ENCODE measurements around the gene AMY1B. TPM values are rescaled to one million over a fixed set of nuclear protein-coding genes. Genes with fewer than 3 reads are reported as not detected.
"Not testable (repeated sequence)": the region's sequence is repeated elsewhere in the genome, so short reads cannot be mapped to it uniquely, and the experiment has no call there.

Gene AMY1B
- total RNA-seq, 1 experiment from 2014 or later = not detected

DNA sequence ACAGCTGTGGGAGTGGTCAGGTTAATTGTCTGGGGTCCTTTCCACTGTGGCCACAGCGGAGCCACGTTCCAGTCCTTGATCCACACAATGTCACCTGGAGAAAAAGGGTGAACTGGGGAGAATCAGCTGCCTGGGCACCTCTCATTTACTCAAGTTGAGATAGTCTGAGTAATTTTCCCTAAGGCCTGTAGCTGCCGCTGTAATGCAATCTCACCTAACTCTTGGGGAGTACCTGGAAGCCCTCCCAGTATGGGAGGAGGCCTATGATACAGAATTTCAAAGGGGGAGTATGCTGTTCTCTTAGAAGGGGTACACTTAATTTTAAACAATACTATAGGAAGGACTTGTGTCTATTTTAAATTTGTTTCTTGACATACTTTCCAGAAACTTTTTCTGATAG is 45.7 kb downstream of the AMY1B start:
- BruUV-seq (replicated peaks); DNase-seq (ENCODE audit: low read depth, low spot score); H3K36me3 ChIP-seq (ENCODE audit: control insufficient read depth, insufficient read depth, low read length); intact Hi-C loops (cut with micrococcal nuclease; ENCODE audit: unreplicated experiment); POLR2A ChIA-PET; CTCF ChIA-PET; H3K27ac ChIP-seq (ENCODE audit: low read length); H3K4me1 ChIP-seq (ENCODE audit: control insufficient read depth, insufficient read depth, low read length); H3K4me3 ChIP-seq (ENCODE audit: low read depth in 2 of 2, low read length in 2 of 2); H3K27me3 ChIP-seq (ENCODE audit: control insufficient read depth, insufficient read depth, low read length); in situ Hi-C loops (cut with HindIII; ENCODE audit: low pct_unique_long_range_greater_than_20kb, low sequenced_read_pairs); H3K9me3 ChIP-seq (ENCODE audit: control insufficient read depth, insufficient read depth, low read depth, low read length); ATAC-seq: not testable (repeated sequence)

DNA sequence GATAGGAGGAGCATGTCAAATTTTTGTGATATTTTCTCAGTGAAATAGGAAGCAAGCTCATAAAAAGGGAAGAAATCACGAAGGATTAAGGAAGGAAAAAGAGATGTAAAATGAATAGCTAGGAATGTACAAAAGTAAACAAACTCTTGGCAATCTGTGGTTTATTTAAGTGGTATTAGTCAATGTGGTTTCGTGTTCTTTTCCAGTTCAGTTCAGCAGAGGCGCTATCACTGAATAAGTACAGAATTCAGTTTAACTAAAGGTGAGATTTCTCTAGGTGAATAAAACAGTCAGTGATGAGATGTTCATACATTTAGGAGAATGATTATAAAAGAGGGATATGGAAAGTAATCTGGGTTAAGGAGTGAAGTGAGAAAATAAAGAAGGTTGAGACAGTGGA is 52.1 kb downstream of the AMY1B start:
- CTCF ChIA-PET; H3K27ac ChIP-seq (ENCODE audit: low read length); H3K4me1 ChIP-seq (ENCODE audit: control insufficient read depth, insufficient read depth, low read length); ATAC-seq; POLR2A ChIA-PET; H3K4me3 ChIP-seq (ENCODE audit: low read depth in 2 of 2, low read length in 2 of 2); BruUV-seq (replicated peaks); DNase-seq (ENCODE audit: low read depth, low spot score); H3K27me3 ChIP-seq (ENCODE audit: control insufficient read depth, insufficient read depth, low read length); H3K9me3 ChIP-seq (ENCODE audit: control insufficient read depth, insufficient read depth, low read depth, low read length); in situ Hi-C loops (cut with HindIII; ENCODE audit: low pct_unique_long_range_greater_than_20kb, low sequenced_read_pairs); intact Hi-C loops (cut with micrococcal nuclease; ENCODE audit: unreplicated experiment); H3K36me3 ChIP-seq (ENCODE audit: control insufficient read depth, insufficient read depth, low read length): not testable (repeated sequence)

DNA sequence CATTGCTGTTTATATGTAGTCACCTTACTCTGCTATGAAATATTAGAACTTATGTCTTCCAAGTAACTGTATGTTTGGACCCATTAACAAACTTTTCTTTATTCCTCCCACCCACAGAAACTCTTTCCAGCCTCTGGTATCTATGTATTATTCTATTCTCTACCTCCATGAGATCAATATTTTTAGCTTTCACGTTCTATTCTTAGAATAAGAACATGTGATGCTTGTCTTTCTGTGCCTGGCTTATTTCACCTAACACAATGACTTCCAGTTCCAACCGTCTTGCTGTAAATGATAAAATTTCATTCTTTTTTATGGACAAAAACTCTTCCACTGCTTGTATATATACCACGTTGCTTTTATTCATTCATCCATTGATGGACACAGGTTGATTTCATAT is 54.8 kb downstream of the AMY1B start:
- H3K27ac ChIP-seq (ENCODE audit: low read length); POLR2A ChIA-PET; CTCF ChIA-PET; intact Hi-C loops (cut with micrococcal nuclease; ENCODE audit: unreplicated experiment); ATAC-seq; H3K27me3 ChIP-seq (ENCODE audit: control insufficient read depth, insufficient read depth, low read length); in situ Hi-C loops (cut with HindIII; ENCODE audit: low pct_unique_long_range_greater_than_20kb, low sequenced_read_pairs); H3K4me1 ChIP-seq (ENCODE audit: control insufficient read depth, insufficient read depth, low read length); BruUV-seq (replicated peaks); H3K36me3 ChIP-seq (ENCODE audit: control insufficient read depth, insufficient read depth, low read length); H3K4me3 ChIP-seq (ENCODE audit: low read depth in 2 of 2, low read length in 2 of 2); H3K9me3 ChIP-seq (ENCODE audit: control insufficient read depth, insufficient read depth, low read depth, low read length); DNase-seq (ENCODE audit: low read depth, low spot score): not testable (repeated sequence)

Other genes with a start within 250 kb of the AMY1B start
- gene RNPC3, start 170.5 kb downstream of the AMY1B start, total RNA-seq (2021; ENCODE audit: unreplicated experiment) = 13.1 TPM
- gene AMY2B, start 124.6 kb downstream of the AMY1B start, total RNA-seq (2021; ENCODE audit: unreplicated experiment) = 1.1 TPM
- gene AMY2A, start 78.8 kb downstream of the AMY1B start, total RNA-seq (2021; ENCODE audit: unreplicated experiment) = 0.28 TPM
- not detected for gene AMY1A, start 40.5 kb downstream of the AMY1B start, total RNA-seq (2021; ENCODE audit: unreplicated experiment)
- not detected for gene AMY1C, start 53.7 kb upstream of the AMY1B start, total RNA-seq (2021; ENCODE audit: unreplicated experiment)

All from Panc1 (cell line).